Measurements from ENCODE around the gene SMC1B.

DNA sequence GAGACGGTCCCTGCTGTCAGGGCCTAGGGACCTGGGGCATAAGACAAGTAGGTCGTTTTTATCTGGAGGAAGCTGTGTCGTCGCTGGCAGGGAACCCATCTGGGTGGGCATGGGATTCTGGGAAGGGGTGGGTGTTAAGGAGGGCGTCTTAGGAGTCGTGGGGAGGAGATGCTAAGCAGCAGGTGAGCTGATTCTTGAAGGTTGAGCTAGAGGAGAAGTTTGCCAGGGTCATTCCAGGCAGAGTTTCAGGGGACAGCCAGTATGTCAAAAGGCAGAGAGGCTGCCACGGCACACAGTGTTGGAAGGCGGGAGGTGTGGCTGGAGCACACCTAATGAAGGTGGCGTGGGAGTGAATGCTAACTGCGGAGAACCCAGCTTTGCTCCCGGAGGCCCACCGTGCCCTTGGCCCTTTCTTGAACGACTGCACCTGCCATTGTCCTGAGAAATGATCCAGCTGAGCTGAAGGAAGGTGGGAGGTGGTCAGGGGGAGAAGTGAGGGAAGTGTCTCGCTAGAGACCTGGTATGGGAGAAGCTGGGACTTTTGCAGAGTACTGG, 102.3 kb downstream of the SMC1B start:
- TF ChIP-seq, protein P1, sequence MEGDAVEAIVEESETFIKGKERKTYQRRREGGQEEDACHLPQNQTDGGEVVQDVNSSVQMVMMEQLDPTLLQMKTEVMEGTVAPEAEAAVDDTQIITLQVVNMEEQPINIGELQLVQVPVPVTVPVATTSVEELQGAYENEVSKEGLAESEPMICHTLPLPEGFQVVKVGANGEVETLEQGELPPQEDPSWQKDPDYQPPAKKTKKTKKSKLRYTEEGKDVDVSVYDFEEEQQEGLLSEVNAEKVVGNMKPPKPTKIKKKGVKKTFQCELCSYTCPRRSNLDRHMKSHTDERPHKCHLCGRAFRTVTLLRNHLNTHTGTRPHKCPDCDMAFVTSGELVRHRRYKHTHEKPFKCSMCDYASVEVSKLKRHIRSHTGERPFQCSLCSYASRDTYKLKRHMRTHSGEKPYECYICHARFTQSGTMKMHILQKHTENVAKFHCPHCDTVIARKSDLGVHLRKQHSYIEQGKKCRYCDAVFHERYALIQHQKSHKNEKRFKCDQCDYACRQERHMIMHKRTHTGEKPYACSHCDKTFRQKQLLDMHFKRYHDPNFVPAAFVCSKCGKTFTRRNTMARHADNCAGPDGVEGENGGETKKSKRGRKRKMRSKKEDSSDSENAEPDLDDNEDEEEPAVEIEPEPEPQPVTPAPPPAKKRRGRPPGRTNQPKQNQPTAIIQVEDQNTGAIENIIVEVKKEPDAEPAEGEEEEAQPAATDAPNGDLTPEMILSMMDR (IDR thresholded peaks at IDR 0.05), result no peak
- no peak for TF ChIP-seq POLR2A (IDR thresholded peaks at IDR 0.05)

Measured in uterus (tissue), 2 donors.